Caco-2 (cell line): ENCODE measurements around the gene MINAR1. TPM values are rescaled to one million over a fixed set of nuclear protein-coding genes. Genes with fewer than 3 reads are reported as not detected.

Experiments
- BruUV-seq: library from RNA; stranded (reverse); fragments of 400-500 nt; replicated peaks from 2 replicates; lab custom pipeline; 2021; lab: Mats Ljungman, UMichigan
- CTCF ChIA-PET: fragments of 300-600 bp; sonication (Branson Sonifier 250); formaldehyde crosslinking; loops from one replicate; lab custom pipeline; 2022; ENCODE audit warnings: antibody characterized with exemption; lab: Charles Lee
- POLR2A ChIA-PET: fragments of 300-600 bp; sonication (Branson Sonifier 250); formaldehyde crosslinking; loops from one replicate; lab custom pipeline; 2022; ENCODE audit warnings: antibody characterized with exemption; lab: Charles Lee
- DNase-seq, 2 experiments: peaks; one replicate each; pipeline versions ENCODE4 v3.0.0 to v3.0.0-alpha.2; 2020 to 2022
- H3K27me3 ChIP-seq: replicated peaks from 2 replicates; pipeline ENCODE4 v1.6.0; 2011; ENCODE audit warnings: low read length; ENCODE audit not compliant: control insufficient read depth, insufficient read depth
- H3K36me3 ChIP-seq: 2 replicates; pipeline ENCODE4 v1.5.1; 2011; ENCODE audit warnings: low read length; ENCODE audit not compliant: control insufficient read depth, insufficient read depth
- H3K4me1 ChIP-seq: fragments of 250-450 bp; sonication (Bioruptor Pico); 2 replicates; pipeline ENCODE4 v1.5.1; 2020; ENCODE audit warnings: mild to moderate bottlenecking
- H3K4me3 ChIP-seq: 2 replicates; pipeline ENCODE4 v1.5.1; 2011; ENCODE audit warnings: low read depth, mild to moderate bottlenecking, control low read depth, low read length
- H3K9me3 ChIP-seq: fragments of 250-450 bp; sonication (Bioruptor Pico); 2 replicates; pipeline ENCODE4 v1.5.1; 2020; ENCODE audit warnings: mild to moderate bottlenecking, moderate library complexity
- H3K27ac Mint-ChIP-seq: one replicate; pipeline ENCODE4 v1.8.0; 2022; ENCODE audit warnings: mixed read lengths; ENCODE audit not compliant: unreplicated experiment
- H3K27me3 Mint-ChIP-seq: one replicate; pipeline ENCODE4 v1.8.0; 2022; ENCODE audit warnings: mixed read lengths; ENCODE audit not compliant: insufficient read depth, unreplicated experiment
- H3K36me3 Mint-ChIP-seq: one replicate; pipeline ENCODE4 v1.8.0; 2022; ENCODE audit warnings: mild to moderate bottlenecking, mixed read lengths; ENCODE audit not compliant: insufficient read depth, unreplicated experiment
- H3K4me1 Mint-ChIP-seq: one replicate; pipeline ENCODE4 v1.8.0; 2022; ENCODE audit warnings: low read depth, mixed read lengths; ENCODE audit not compliant: unreplicated experiment
- H3K4me3 Mint-ChIP-seq: one replicate; pipeline ENCODE4 v1.8.0; 2022; ENCODE audit warnings: mild to moderate bottlenecking, moderate library complexity, mixed read lengths; ENCODE audit not compliant: unreplicated experiment
- H3K9me3 Mint-ChIP-seq: one replicate; pipeline ENCODE4 v1.8.0; 2022; ENCODE audit warnings: mixed read lengths; ENCODE audit not compliant: unreplicated experiment
- CTCF ChIP-seq, 2 experiments: fragments of 200-600 bp in 1 of 2; IDR thresholded peaks; 1 replicate in 1 of 2; 2 replicates in 1 of 2; pipeline versions ENCODE4 v1.5.1 to v1.8.0; 2011 to 2022; ENCODE audit warnings: antibody characterized with exemption in 1 of 2, control low read depth in 1 of 2, inconsistent platforms in 1 of 2, low read depth in 1 of 2, low read length in 1 of 2, mild to moderate bottlenecking in 1 of 2, moderate library complexity in 1 of 2; ENCODE audit not compliant: insufficient read depth in 1 of 2, severe bottlenecking in 1 of 2, unreplicated experiment in 1 of 2
- intact Hi-C: fragments of 100-400 bp; cut with micrococcal nuclease; formaldehyde crosslinking; loops from one replicate; pipeline ENCODE4 v1.10.0; 2022; ENCODE audit not compliant: unreplicated experiment
- total RNA-seq: library from RNA; stranded (reverse); gene quantifications from 2 replicates; pipeline ENCODE4 v1.2.3, GENCODE V29; 2022

MINAR1 gene
- total RNA-seq, 1 experiment from 2014 or later, result 0.34 TPM

DNA sequence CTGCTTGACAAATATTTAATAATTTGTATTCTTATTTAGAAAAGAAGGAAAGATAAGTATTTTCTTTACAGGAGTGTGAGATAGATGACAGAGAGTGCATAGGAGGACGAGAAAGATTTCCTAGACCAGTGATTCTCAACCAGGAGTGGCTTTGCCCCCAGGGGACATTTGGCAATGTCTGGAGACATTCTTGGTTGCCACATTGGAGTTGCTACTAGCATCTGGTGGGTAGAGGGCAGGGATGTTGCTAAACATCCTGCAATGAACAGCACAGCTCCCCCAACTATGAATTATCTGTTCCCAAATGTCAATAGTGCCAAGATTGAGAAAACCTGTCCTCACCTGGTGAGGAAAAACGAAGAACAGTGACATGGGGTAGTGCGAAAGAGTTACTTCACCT lies 30.8 kb upstream of the MINAR1 start:
- POLR2A ChIA-PET, result no interaction called here
- no peak overlapping the region for H3K4me3 Mint-ChIP-seq
- Histone ChIP-seq H3K9me3 (no peaks in the 10 kb centered on the region), H3K4me3 (no peak overlapping the region), H3K4me1 (no peaks in the 10 kb centered on the region), H3K27me3 (no peaks in the 10 kb centered on the region), H3K36me3 (no peaks in the 10 kb centered on the region)
- intact Hi-C loops, result no loop called here
- no peak for DNase-seq
- no peaks in the 10 kb centered on the region for H3K9me3 Mint-ChIP-seq
- CTCF ChIA-PET, result no interaction called here
- TF ChIP-seq CTCF (IDR thresholded peaks at IDR 0.05; ENCODE audit: insufficient read depth in 1 of 2, low read depth in 1 of 2, low read length in 1 of 2, severe bottlenecking in 1 of 2, unreplicated experiment in 1 of 2), result no peak
- peaks cover 7% of the 10 kb centered on the region for H3K27me3 Mint-ChIP-seq
- BruUV-seq, result no TSS peak
- no peaks in the 10 kb centered on the region for H3K4me1 Mint-ChIP-seq
- H3K27ac Mint-ChIP-seq, result no peak overlapping the region
- H3K36me3 Mint-ChIP-seq, result no peaks in the 10 kb centered on the region

GRCh38 chr15:79402136-79402535 lies 30.0 kb upstream of the MINAR1 start:
- ChIA-PET POLR2A (no interaction called here), CTCF (no interaction called here)
- Histone ChIP-seq H3K4me3 (no peak overlapping the region), H3K4me1 (no peaks in the 10 kb centered on the region), H3K9me3 (no peaks in the 10 kb centered on the region), H3K27me3 (no peaks in the 10 kb centered on the region), H3K36me3 (no peaks in the 10 kb centered on the region)
- intact Hi-C loops, result no loop called here
- TF ChIP-seq CTCF (IDR thresholded peaks at IDR 0.05; ENCODE audit: insufficient read depth in 1 of 2, low read depth in 1 of 2, low read length in 1 of 2, severe bottlenecking in 1 of 2, unreplicated experiment in 1 of 2), result no peak
- no peaks in the 10 kb centered on the region for H3K9me3 Mint-ChIP-seq
- DNase-seq, result no peak
- H3K4me1 Mint-ChIP-seq, result no peaks in the 10 kb centered on the region
- no TSS peak for BruUV-seq
- H3K36me3 Mint-ChIP-seq, result no peaks in the 10 kb centered on the region
- H3K27me3 Mint-ChIP-seq, result peaks cover 7% of the 10 kb centered on the region
- no peak overlapping the region for H3K4me3 Mint-ChIP-seq
- H3K27ac Mint-ChIP-seq, result no peak overlapping the region

- H3K27me3 ChIP-seq, result no peaks in the 10 kb centered on the region
- Mint-ChIP-seq H3K27ac (no peak overlapping the region), H3K27me3 (peaks cover 9% of the 10 kb centered on the region), H3K9me3 (no peaks in the 10 kb centered on the region), H3K4me3 (no peak overlapping the region), H3K4me1 (no peaks in the 10 kb centered on the region), H3K36me3 (no peaks in the 10 kb centered on the region)
- POLR2A ChIA-PET, result no interaction called here
- no peaks in the 10 kb centered on the region for H3K4me1 ChIP-seq
- BruUV-seq, result no TSS peak
- H3K4me3 ChIP-seq, result no peak overlapping the region
- no peak for DNase-seq
- H3K36me3 ChIP-seq, result no peaks in the 10 kb centered on the region
- CTCF ChIA-PET, result no interaction called here
- no peak for TF ChIP-seq CTCF (IDR thresholded peaks at IDR 0.05; ENCODE audit: insufficient read depth in 1 of 2, low read depth in 1 of 2, low read length in 1 of 2, severe bottlenecking in 1 of 2, unreplicated experiment in 1 of 2)
- no peaks in the 10 kb centered on the region for H3K9me3 ChIP-seq
- intact Hi-C loops, result no loop called here
Observed at GRCh38 chr15:79403501-79403900, 28.6 kb upstream of the MINAR1 start.
